Measurements from ENCODE around the gene NELL2.

NELL2 gene

DNA sequence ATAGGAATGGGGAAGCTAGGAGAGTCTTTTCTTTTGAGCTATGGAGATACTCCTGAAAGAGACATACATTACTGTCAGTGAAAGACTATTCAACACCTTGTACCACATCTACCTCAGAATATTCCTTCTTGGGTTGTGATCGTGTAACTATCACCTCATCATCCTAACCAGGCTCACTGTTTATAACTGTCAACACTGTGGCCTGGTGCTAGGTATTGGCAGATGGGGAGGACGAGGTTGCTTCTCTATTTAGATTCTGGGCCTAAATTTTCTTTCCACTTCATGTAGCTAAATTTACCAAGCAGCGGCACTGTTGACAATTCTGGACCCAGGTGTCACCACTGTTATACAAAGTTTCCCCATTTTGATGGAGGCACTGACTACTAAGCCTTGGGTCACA lies 354.4 kb downstream of the NELL2 start:
- no peaks in the 10 kb centered on the region for H3K4me1 Mint-ChIP-seq
- H3K27me3 Mint-ChIP-seq = no peaks in the 10 kb centered on the region
- no peak overlapping the region for H3K4me3 Mint-ChIP-seq

DNA sequence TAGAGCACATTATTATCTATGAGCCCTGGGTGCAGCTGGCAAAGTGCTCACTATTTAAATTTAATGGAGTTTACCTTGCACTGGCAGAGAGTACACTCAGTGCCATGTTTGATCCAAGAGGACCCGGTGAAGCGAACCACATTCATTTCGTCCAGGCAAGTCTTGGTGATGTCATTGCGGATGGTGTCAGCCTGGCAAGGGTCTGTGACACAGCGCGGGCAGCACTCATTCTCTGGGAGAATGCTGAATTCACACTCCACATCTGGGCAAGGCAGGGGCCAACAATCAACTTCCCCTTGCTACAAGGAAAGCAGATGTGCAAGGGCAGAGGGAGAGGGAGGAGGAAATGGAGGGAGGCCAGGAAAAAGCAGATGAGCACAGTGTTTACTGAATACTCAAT lies 356.2 kb downstream of the NELL2 start:
- no peaks in the 10 kb centered on the region for H3K27me3 Mint-ChIP-seq

More for the DNA sequence above, 354.4 kb downstream of the NELL2 start:
- Mint-ChIP-seq H3K27ac (no peak overlapping the region), H3K36me3 (no peaks in the 10 kb centered on the region), H3K9me3 (no peaks in the 10 kb centered on the region)
- ATAC-seq (replicated peaks) (no peak), DNase-seq (no peak)

GRCh38 chr12:44511289-44511688 lies 364.8 kb downstream of the NELL2 start:
- Mint-ChIP-seq H3K4me3 (no peak overlapping the region), H3K9me3 (no peaks in the 10 kb centered on the region), H3K27ac (no peak overlapping the region), H3K36me3 (no peaks in the 10 kb centered on the region), H3K4me1 (no peaks in the 10 kb centered on the region), H3K27me3 (no peaks in the 10 kb centered on the region)
- ATAC-seq (replicated peaks) = no peak
- no peak for DNase-seq

More for the DNA sequence above, 356.2 kb downstream of the NELL2 start:
- Mint-ChIP-seq H3K9me3 (no peaks in the 10 kb centered on the region), H3K4me1 (no peaks in the 10 kb centered on the region), H3K27ac (no peak overlapping the region), H3K36me3 (no peaks in the 10 kb centered on the region), H3K4me3 (no peak overlapping the region)
- ATAC-seq (replicated peaks) = no peak
- no peak for DNase-seq

GRCh38 chr12:44510510-44510909 lies 365.6 kb downstream of the NELL2 start:
- Mint-ChIP-seq H3K4me3 (no peak overlapping the region), H3K4me1 (no peaks in the 10 kb centered on the region), H3K27ac (no peak overlapping the region), H3K27me3 (no peaks in the 10 kb centered on the region), H3K36me3 (no peaks in the 10 kb centered on the region), H3K9me3 (no peaks in the 10 kb centered on the region)
- no peak for ATAC-seq (replicated peaks)
- no peak for DNase-seq

- no peak overlapping the region for H3K4me3 Mint-ChIP-seq
- ATAC-seq (replicated peaks) = no peak
- no peaks in the 10 kb centered on the region for H3K36me3 Mint-ChIP-seq
- H3K27ac Mint-ChIP-seq = no peak overlapping the region
- H3K4me1 Mint-ChIP-seq = no peaks in the 10 kb centered on the region
- no peaks in the 10 kb centered on the region for H3K27me3 Mint-ChIP-seq
- no peak for DNase-seq
- no peaks in the 10 kb centered on the region for H3K9me3 Mint-ChIP-seq
Observed at GRCh38 chr12:44510076-44510475, 366.0 kb downstream of the NELL2 start.

GRCh38 chr12:44509471-44509870 lies 366.6 kb downstream of the NELL2 start:
- DNase-seq = no peak
- Mint-ChIP-seq H3K27me3 (no peaks in the 10 kb centered on the region), H3K4me1 (no peaks in the 10 kb centered on the region), H3K9me3 (peaks cover 0 to 2% of the 10 kb centered on the region in 2 donors), H3K4me3 (no peak overlapping the region), H3K36me3 (no peaks in the 10 kb centered on the region), H3K27ac (no peak overlapping the region)
- no peak for ATAC-seq (replicated peaks)

- Mint-ChIP-seq H3K4me3 (no peak overlapping the region), H3K9me3 (peaks cover 0 to 2% of the 10 kb centered on the region in 2 donors), H3K4me1 (no peaks in the 10 kb centered on the region), H3K27ac (no peak overlapping the region), H3K36me3 (no peaks in the 10 kb centered on the region), H3K27me3 (no peaks in the 10 kb centered on the region)
- ATAC-seq (replicated peaks) (no peak), DNase-seq (no peak)
Observed at GRCh38 chr12:44507461-44507860, 368.7 kb downstream of the NELL2 start.

GRCh38 chr12:44504799-44505198 lies 371.3 kb downstream of the NELL2 start:
- Mint-ChIP-seq H3K27me3 (no peaks in the 10 kb centered on the region), H3K9me3 (peaks cover 4 to 6% of the 10 kb centered on the region in 2 donors), H3K27ac (no peak overlapping the region), H3K4me1 (no peaks in the 10 kb centered on the region), H3K36me3 (no peaks in the 10 kb centered on the region), H3K4me3 (no peak overlapping the region)
- ATAC-seq (replicated peaks) (no peak), DNase-seq (no peak)

GRCh38 chr12:44503329-44503728 lies 372.8 kb downstream of the NELL2 start:
- H3K4me1 Mint-ChIP-seq = no peaks in the 10 kb centered on the region
- peaks cover 4 to 6% of the 10 kb centered on the region in 2 donors for H3K9me3 Mint-ChIP-seq
- no peak overlapping the region for H3K4me3 Mint-ChIP-seq
- DNase-seq = no peak
- H3K27ac Mint-ChIP-seq = no peak overlapping the region
- H3K27me3 Mint-ChIP-seq = no peaks in the 10 kb centered on the region
- ATAC-seq (replicated peaks) = no peak
- H3K36me3 Mint-ChIP-seq = no peaks in the 10 kb centered on the region

DNA sequence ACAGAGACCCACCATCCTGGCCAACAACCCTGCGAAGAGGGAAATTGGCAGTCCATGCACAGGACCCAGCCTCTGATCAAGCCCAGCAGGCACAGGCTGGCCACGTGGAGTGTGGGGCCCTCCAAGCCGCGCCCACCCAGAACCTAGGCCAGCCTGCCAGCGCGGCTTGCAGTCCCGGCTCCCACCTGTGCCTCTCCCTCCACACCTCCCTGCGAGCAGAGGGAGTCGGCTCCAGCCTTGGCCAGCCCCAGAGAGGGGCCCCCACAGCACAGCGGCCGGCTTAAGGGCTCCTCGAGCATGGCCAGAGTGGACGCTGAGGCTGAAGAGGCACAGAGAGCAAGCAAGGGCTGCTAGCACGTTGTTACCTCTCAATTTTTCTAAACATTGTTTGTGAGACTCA lies 373.4 kb downstream of the NELL2 start:
- Mint-ChIP-seq H3K27ac (no peak overlapping the region), H3K4me1 (no peaks in the 10 kb centered on the region), H3K27me3 (no peaks in the 10 kb centered on the region), H3K9me3 (peaks cover 4 to 6% of the 10 kb centered on the region in 2 donors), H3K36me3 (no peaks in the 10 kb centered on the region), H3K4me3 (no peak overlapping the region)
- ATAC-seq (replicated peaks) (no peak), DNase-seq (no peak)

DNA sequence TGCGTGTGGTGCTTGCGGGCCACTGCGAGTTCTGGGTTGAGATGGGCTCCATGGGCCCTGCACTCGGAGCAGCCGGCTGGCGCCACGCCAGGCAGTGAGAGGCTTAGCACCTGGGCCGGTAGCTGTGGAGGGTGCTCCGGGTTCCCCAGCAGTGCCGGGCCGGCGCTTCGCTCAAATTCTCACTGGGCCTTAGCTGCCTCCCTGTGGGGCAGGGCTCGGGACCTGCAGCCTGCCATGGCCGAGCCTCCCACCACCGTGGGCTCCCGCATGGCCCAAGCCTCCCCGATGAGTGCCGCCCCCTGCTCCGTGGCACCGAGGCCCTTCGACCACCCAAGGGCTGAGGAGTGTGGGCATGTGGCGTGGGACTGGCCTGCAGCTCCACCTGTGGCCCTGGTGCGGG lies 375.7 kb downstream of the NELL2 start:
- H3K27ac Mint-ChIP-seq = no peak overlapping the region
- H3K27me3 Mint-ChIP-seq = no peaks in the 10 kb centered on the region
- no peaks in the 10 kb centered on the region for H3K4me1 Mint-ChIP-seq
- H3K36me3 Mint-ChIP-seq = no peaks in the 10 kb centered on the region
- no peak overlapping the region for H3K4me3 Mint-ChIP-seq
- ATAC-seq (replicated peaks) (no peak), DNase-seq (no peak)
- peaks cover 7% of the 10 kb centered on the region in 2 donors for H3K9me3 Mint-ChIP-seq

GRCh38 chr12:44497044-44497443 lies 379.1 kb downstream of the NELL2 start:
- no peak overlapping the region for H3K27ac Mint-ChIP-seq
- H3K36me3 Mint-ChIP-seq = no peaks in the 10 kb centered on the region
- H3K27me3 Mint-ChIP-seq = no peaks in the 10 kb centered on the region
- peaks cover 6 to 7% of the 10 kb centered on the region in 2 donors for H3K9me3 Mint-ChIP-seq
- H3K4me1 Mint-ChIP-seq = no peaks in the 10 kb centered on the region
- DNase-seq (no peak), ATAC-seq (replicated peaks) (no peak)
- no peak overlapping the region for H3K4me3 Mint-ChIP-seq

GRCh38 chr12:44490181-44490580 lies 385.9 kb downstream of the NELL2 start:
- Mint-ChIP-seq H3K36me3 (no peaks in the 10 kb centered on the region), H3K4me1 (no peaks in the 10 kb centered on the region), H3K9me3 (peaks cover 0 to 4% of the 10 kb centered on the region in 2 donors), H3K27me3 (no peaks in the 10 kb centered on the region), H3K27ac (no peak overlapping the region), H3K4me3 (no peak overlapping the region)
- ATAC-seq (replicated peaks) (no peak), DNase-seq (no peak)

DNA sequence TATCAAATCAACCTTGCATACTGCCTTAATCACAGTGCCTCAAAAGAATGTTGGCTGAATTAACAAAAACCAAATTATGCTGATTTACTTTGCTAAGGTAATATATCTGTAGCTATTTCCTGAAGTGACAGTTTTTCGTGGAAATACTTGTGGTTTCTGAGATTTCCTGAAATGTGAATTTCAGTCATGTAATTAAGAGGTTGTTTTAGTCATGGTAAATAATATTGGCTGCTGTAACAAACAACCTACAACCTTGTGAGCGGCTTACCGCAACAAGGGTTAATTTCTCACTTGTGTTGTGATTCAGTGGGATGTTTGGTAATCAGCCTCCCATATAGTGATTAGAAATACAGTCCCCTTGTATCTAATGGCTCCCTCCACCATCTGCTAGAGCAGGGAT lies 387.9 kb downstream of the NELL2 start:
- H3K4me1 Mint-ChIP-seq = no peaks in the 10 kb centered on the region
- no peak overlapping the region for H3K27ac Mint-ChIP-seq
- ATAC-seq (replicated peaks) (no peak), DNase-seq (no peak)
- H3K9me3 Mint-ChIP-seq = peaks cover 5% of the 10 kb centered on the region in 2 donors
- no peaks in the 10 kb centered on the region for H3K27me3 Mint-ChIP-seq
- no peaks in the 10 kb centered on the region for H3K36me3 Mint-ChIP-seq
- H3K4me3 Mint-ChIP-seq = no peak overlapping the region

GRCh38 chr12:44484862-44485261 lies 391.3 kb downstream of the NELL2 start:
- no peak overlapping the region for H3K4me3 Mint-ChIP-seq
- peaks cover 9 to 12% of the 10 kb centered on the region in 2 donors for H3K9me3 Mint-ChIP-seq
- no peaks in the 10 kb centered on the region for H3K4me1 Mint-ChIP-seq
- no peak overlapping the region for H3K27ac Mint-ChIP-seq
- no peaks in the 10 kb centered on the region for H3K27me3 Mint-ChIP-seq
- ATAC-seq (replicated peaks) (no peak), DNase-seq (no peak)
- H3K36me3 Mint-ChIP-seq = no peaks in the 10 kb centered on the region

GRCh38 chr12:44477331-44477980 lies 398.7 kb downstream of the NELL2 start:
- no peak overlapping the region for H3K4me3 Mint-ChIP-seq
- peaks cover 18 to 28% of the 10 kb centered on the region in 2 donors for H3K9me3 Mint-ChIP-seq
- DNase-seq = no peak
- H3K36me3 Mint-ChIP-seq = no peaks in the 10 kb centered on the region
- H3K27me3 Mint-ChIP-seq = no peaks in the 10 kb centered on the region
- no peak for ATAC-seq (replicated peaks)
- no peak overlapping the region for H3K27ac Mint-ChIP-seq
- no peaks in the 10 kb centered on the region for H3K4me1 Mint-ChIP-seq
